SK-N-SH (cell line): ENCODE data around the gene SLC16A5. TPM values are rescaled to one million over a fixed set of nuclear protein-coding genes. Genes with fewer than 3 reads are reported as not detected.

Experiments
- CTCF ChIA-PET: fragments of 300-600, 350-600 bp; formaldehyde crosslinking; extraction: SDS; loops from one replicate; lab custom pipeline; 2021; lab: Yijun Ruan, JAX
- POLR2A ChIA-PET: fragments of 350-600 bp; sonication (Branson Sonifier 250); formaldehyde crosslinking; extraction: SDS; loops from one replicate; lab custom pipeline; 2020; ENCODE audit warnings: antibody characterized with exemption, inconsistent platforms; lab: Yijun Ruan, JAX
- DNase-seq: peaks from one replicate; pipeline ENCODE4 v3.0.0; 2012
- H2AFZ ChIP-seq: fragments of 200-600 bp; sonication (generic); 2 replicates; pipeline ENCODE4 v1.8.1; 2016; ENCODE audit warnings: antibody characterized with exemption, mild to moderate bottlenecking, low read depth
- H3F3A ChIP-seq: fragments of 200-600 bp; sonication (generic); replicated peaks from 2 replicates; pipeline ENCODE3; 2016; ENCODE audit warnings: antibody characterized with exemption, mild to moderate bottlenecking; ENCODE audit not compliant: insufficient read depth
- H3K27ac ChIP-seq, 2 experiments: fragments of 200-500 bp in 1 of 2; fragments of 200-600 bp in 1 of 2; sonication (Bioruptor generic) in 1 of 2; sonication (generic), shearing (Covaris generic) in 1 of 2; 2 replicates each; pipeline versions ENCODE4 v1.5.1 to v1.6.1; 2014 to 2016; ENCODE audit warnings: low read depth in 2 of 2, inconsistent platforms in 1 of 2, low read length in 1 of 2, mild to moderate bottlenecking in 1 of 2, mixed read lengths in 1 of 2
- H3K27me3 ChIP-seq: fragments of 200-600 bp; sonication (generic), shearing (Covaris generic); 2 replicates; pipeline ENCODE4 v1.6.1; 2016; ENCODE audit warnings: mixed run types; ENCODE audit not compliant: insufficient read depth
- H3K36me3 ChIP-seq, 2 experiments: fragments of 200-500 bp in 1 of 2; fragments of 200-600 bp in 1 of 2; sonication (Bioruptor generic) in 1 of 2; sonication (generic) in 1 of 2; replicated peaks in 1 of 2; 2 replicates each; pipeline versions ENCODE3 to v1.5.1; 2014 to 2016; ENCODE audit warnings: low read length in 1 of 2, mild to moderate bottlenecking in 1 of 2; ENCODE audit not compliant: insufficient read depth in 2 of 2, control insufficient read depth in 1 of 2
- H3K4me1 ChIP-seq, 2 experiments: fragments of 200-500 bp in 1 of 2; fragments of 200-600 bp in 1 of 2; sonication (Bioruptor generic) in 1 of 2; sonication (generic), shearing (Covaris generic) in 1 of 2; 2 replicates each; pipeline versions ENCODE4 v1.5.1 to v1.6.1; 2014 to 2016; ENCODE audit warnings: low read depth in 1 of 2, low read length in 1 of 2, mixed run types in 1 of 2; ENCODE audit not compliant: insufficient read depth in 2 of 2, control insufficient read depth in 1 of 2
- H3K4me2 ChIP-seq: fragments of 200-600 bp; sonication (generic), shearing (Covaris generic); 2 replicates; pipeline ENCODE4 v1.6.1; 2017; ENCODE audit warnings: mixed run types
- H3K4me3 ChIP-seq, 2 experiments: fragments of 200-500 bp in 1 of 2; fragments of 200-600 bp in 1 of 2; sonication (Bioruptor generic) in 1 of 2; sonication (generic), shearing (Covaris generic) in 1 of 2; 2 replicates each; pipeline versions ENCODE4 v1.5.1 to v1.8.1; 2014 to 2016; ENCODE audit warnings: low read depth in 2 of 2, inconsistent platforms in 1 of 2, low read length in 1 of 2, mild to moderate bottlenecking in 1 of 2, mixed read lengths in 1 of 2, moderate library complexity in 1 of 2
- H3K79me2 ChIP-seq: fragments of 200-600 bp; sonication (generic); 2 replicates; pipeline ENCODE4 v1.8.1; 2017; ENCODE audit warnings: mild to moderate bottlenecking; ENCODE audit not compliant: insufficient read depth
- H3K9ac ChIP-seq: fragments of 200-600 bp; sonication (generic); 2 replicates; pipeline ENCODE4 v1.6.1; 2017; ENCODE audit warnings: mixed run types
- H3K9me2 ChIP-seq: fragments of 200-600 bp; sonication (generic); 2 replicates; pipeline ENCODE4 v1.6.1; 2017; ENCODE audit warnings: mixed run types
- H3K9me3 ChIP-seq: fragments of 200-600 bp; sonication (generic); 2 replicates; pipeline ENCODE4 v1.6.1; 2017; ENCODE audit warnings: mixed run types, mild to moderate bottlenecking, moderate library complexity
- H4K20me1 ChIP-seq: fragments of 200-600 bp; sonication (generic); 2 replicates; pipeline ENCODE4 v1.6.1; 2017; ENCODE audit warnings: mild to moderate bottlenecking, mixed run types; ENCODE audit not compliant: insufficient read depth
- EZH2phosphoT487 ChIP-seq: fragments of 200-600 bp; sonication (generic); IDR thresholded peaks from 2 replicates; pipeline ENCODE4 v1.6.1; 2017; ENCODE audit warnings: low read depth, mixed run types, mild to moderate bottlenecking, antibody characterized with exemption, moderate library complexity, borderline replicate concordance
- FOSL2 ChIP-seq: IDR thresholded peaks from 2 replicates; pipeline ENCODE4 v1.4.0; 2012; ENCODE audit warnings: low read depth, mild to moderate bottlenecking, moderate library complexity, borderline replicate concordance
- FOXJ3 ChIP-seq: sonication (generic); formaldehyde crosslinking; IDR thresholded peaks from 2 replicates; pipeline ENCODE4 v1.5.1; 2020; ENCODE audit warnings: mild to moderate bottlenecking, missing genetic modification reagents
- FOXM1 ChIP-seq: IDR thresholded peaks from 2 replicates; pipeline ENCODE4 v1.4.0; 2012; ENCODE audit warnings: low read depth, mild to moderate bottlenecking
- GABPA ChIP-seq: IDR thresholded peaks from 2 replicates; pipeline ENCODE4 v1.4.0; 2012; ENCODE audit warnings: low read depth, mild to moderate bottlenecking
- JUND ChIP-seq: IDR thresholded peaks from 2 replicates; pipeline ENCODE4 v1.4.0; 2012
- MAX ChIP-seq: IDR thresholded peaks from 2 replicates; pipeline ENCODE4 v1.4.0; 2012; ENCODE audit warnings: low read depth
- MXI1 ChIP-seq: IDR thresholded peaks from 2 replicates; pipeline ENCODE4 v1.6.1; 2012; ENCODE audit warnings: mild to moderate bottlenecking, low read depth, low read length, improper control_type of control experiment
- NFIC ChIP-seq: IDR thresholded peaks from 2 replicates; pipeline ENCODE4 v1.4.0; 2012; ENCODE audit warnings: borderline replicate concordance
- NRF1 ChIP-seq: IDR thresholded peaks from 2 replicates; pipeline ENCODE4 v1.6.1; 2012; ENCODE audit warnings: low read depth, mild to moderate bottlenecking, low read length
- RAD21 ChIP-seq: IDR thresholded peaks from 2 replicates; pipeline ENCODE4 v1.6.1; 2012; ENCODE audit warnings: mild to moderate bottlenecking, low read length
- RXRA ChIP-seq: IDR thresholded peaks from 2 replicates; pipeline ENCODE4 v1.4.0; 2012; ENCODE audit warnings: low read depth, mild to moderate bottlenecking, borderline replicate concordance
- SIN3A ChIP-seq: IDR thresholded peaks from 2 replicates; pipeline ENCODE4 v1.6.1; 2012; ENCODE audit warnings: low read depth, mild to moderate bottlenecking, low read length, moderate library complexity, borderline replicate concordance
- SMC3 ChIP-seq: IDR thresholded peaks from 2 replicates; pipeline ENCODE4 v1.6.1; 2012; ENCODE audit warnings: low read depth, low read length, improper control_type of control experiment
- TCF12 ChIP-seq: IDR thresholded peaks from 2 replicates; pipeline ENCODE4 v1.4.0; 2012
- TEAD4 ChIP-seq: IDR thresholded peaks from 2 replicates; pipeline ENCODE4 v1.4.0; 2012; ENCODE audit warnings: mild to moderate bottlenecking, borderline replicate concordance; ENCODE audit not compliant: insufficient read depth
- YY1 ChIP-seq: IDR thresholded peaks from 2 replicates; pipeline ENCODE4 v1.4.0; 2012; ENCODE audit warnings: low read depth, mild to moderate bottlenecking
- WGBS: methylation state at CpG from one replicate; pipeline ENCODE4 v1.1.6; 2017; ENCODE audit warnings: low lambda C conversion rate; 5-methylcytosine and 5-hydroxymethylcytosine counted together
- polyA plus RNA-seq, 3 experiments: library from polyadenylated mRNA; depleted of rRNA; stranded (reverse); fragments of >200 nt; gene quantifications; 2 replicates each; pipeline ENCODE4 v1.2.3, GENCODE V29; 2012
- TF ChIP-seq, protein P1 (sequence below): IDR thresholded peaks from 2 replicates; pipeline ENCODE4 v1.6.1; 2012; ENCODE audit warnings: mild to moderate bottlenecking, low read depth, low read length, moderate library complexity
- TF ChIP-seq, protein P2 (sequence below): fragments of 150-350 bp; IDR thresholded peaks from 2 replicates; pipeline ENCODE4 v1.6.1; 2016; ENCODE audit warnings: mild to moderate bottlenecking, low read depth, low read length
- TF ChIP-seq, protein P3 (sequence below): IDR thresholded peaks from 2 replicates; pipeline ENCODE4; 2012

Gene SLC16A5
- polyA plus RNA-seq, 1 of the 3 experiments (the other 2 are of a cell fraction), result 0.03 TPM

DNA sequence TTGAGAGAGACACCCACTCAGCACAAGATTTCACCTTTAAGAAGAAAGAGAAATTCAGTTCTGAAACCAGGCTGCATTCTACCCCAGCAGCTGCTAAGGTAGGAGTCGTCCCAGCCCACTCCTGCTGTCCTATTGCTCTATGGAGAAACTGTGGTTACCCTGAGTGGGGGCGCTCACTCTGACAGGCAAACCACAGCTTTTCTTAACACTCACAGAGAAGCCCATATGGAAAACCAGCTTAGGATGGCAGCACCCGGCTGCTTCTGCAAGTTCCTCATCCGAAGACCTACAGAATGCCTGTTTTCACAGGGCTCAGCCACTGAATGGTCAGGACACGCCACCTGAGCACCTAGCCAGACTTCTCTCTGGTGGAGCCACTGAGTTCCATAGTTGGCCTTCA lies 48.5 kb upstream of the SLC16A5 start:
- no peak overlapping the region for H2AFZ ChIP-seq
- H3K9me2 ChIP-seq, result no peaks in the 10 kb centered on the region
- no peak for DNase-seq
- H3F3A ChIP-seq, result peaks cover 25% of the 10 kb centered on the region
- H3K27ac ChIP-seq, result no peak overlapping the region
- no peaks in the 10 kb centered on the region for H3K9me3 ChIP-seq
- ChIA-PET POLR2A (no interaction called here), CTCF (interaction anchor here (1.4 to 3.4 kb wide), 4 partner anchors 24 to 81 kb away, joined by 3 to 10 read pairs (median 6); no protein-coding TSS in a partner anchor)
- peaks cover 29 to 33% of the 10 kb centered on the region in 2 experiments for H3K36me3 ChIP-seq
- no peaks in the 10 kb centered on the region for H3K27me3 ChIP-seq
- no peak overlapping the region for H3K4me2 ChIP-seq
- no peak overlapping the region for H3K9ac ChIP-seq
- TF ChIP-seq, protein P1, sequence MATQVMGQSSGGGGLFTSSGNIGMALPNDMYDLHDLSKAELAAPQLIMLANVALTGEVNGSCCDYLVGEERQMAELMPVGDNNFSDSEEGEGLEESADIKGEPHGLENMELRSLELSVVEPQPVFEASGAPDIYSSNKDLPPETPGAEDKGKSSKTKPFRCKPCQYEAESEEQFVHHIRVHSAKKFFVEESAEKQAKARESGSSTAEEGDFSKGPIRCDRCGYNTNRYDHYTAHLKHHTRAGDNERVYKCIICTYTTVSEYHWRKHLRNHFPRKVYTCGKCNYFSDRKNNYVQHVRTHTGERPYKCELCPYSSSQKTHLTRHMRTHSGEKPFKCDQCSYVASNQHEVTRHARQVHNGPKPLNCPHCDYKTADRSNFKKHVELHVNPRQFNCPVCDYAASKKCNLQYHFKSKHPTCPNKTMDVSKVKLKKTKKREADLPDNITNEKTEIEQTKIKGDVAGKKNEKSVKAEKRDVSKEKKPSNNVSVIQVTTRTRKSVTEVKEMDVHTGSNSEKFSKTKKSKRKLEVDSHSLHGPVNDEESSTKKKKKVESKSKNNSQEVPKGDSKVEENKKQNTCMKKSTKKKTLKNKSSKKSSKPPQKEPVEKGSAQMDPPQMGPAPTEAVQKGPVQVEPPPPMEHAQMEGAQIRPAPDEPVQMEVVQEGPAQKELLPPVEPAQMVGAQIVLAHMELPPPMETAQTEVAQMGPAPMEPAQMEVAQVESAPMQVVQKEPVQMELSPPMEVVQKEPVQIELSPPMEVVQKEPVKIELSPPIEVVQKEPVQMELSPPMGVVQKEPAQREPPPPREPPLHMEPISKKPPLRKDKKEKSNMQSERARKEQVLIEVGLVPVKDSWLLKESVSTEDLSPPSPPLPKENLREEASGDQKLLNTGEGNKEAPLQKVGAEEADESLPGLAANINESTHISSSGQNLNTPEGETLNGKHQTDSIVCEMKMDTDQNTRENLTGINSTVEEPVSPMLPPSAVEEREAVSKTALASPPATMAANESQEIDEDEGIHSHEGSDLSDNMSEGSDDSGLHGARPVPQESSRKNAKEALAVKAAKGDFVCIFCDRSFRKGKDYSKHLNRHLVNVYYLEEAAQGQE, result no peak
- TF ChIP-seq RXRA (no peak), SMC3 (no peak), EZH2phosphoT487 (no peak), MXI1 (no peak), YY1 (no peak), FOXM1 (no peak), TEAD4 (no peak), SIN3A (no peak), NFIC (no peak), TCF12 (no peak), MAX (no peak), NRF1 (no peak), JUND (no peak), GABPA (no peak), FOXJ3 (no peak), RAD21 (no peak), FOSL2 (no peak)
- TF ChIP-seq, protein P2, sequence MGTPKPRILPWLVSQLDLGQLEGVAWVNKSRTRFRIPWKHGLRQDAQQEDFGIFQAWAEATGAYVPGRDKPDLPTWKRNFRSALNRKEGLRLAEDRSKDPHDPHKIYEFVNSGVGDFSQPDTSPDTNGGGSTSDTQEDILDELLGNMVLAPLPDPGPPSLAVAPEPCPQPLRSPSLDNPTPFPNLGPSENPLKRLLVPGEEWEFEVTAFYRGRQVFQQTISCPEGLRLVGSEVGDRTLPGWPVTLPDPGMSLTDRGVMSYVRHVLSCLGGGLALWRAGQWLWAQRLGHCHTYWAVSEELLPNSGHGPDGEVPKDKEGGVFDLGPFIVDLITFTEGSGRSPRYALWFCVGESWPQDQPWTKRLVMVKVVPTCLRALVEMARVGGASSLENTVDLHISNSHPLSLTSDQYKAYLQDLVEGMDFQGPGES, result no peak
- TF ChIP-seq, protein P3, sequence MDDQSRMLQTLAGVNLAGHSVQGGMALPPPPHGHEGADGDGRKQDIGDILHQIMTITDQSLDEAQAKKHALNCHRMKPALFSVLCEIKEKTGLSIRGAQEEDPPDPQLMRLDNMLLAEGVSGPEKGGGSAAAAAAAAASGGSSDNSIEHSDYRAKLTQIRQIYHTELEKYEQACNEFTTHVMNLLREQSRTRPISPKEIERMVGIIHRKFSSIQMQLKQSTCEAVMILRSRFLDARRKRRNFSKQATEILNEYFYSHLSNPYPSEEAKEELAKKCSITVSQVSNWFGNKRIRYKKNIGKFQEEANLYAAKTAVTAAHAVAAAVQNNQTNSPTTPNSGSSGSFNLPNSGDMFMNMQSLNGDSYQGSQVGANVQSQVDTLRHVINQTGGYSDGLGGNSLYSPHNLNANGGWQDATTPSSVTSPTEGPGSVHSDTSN, result no peak
- H4K20me1 ChIP-seq, result no peaks in the 10 kb centered on the region
- H3K79me2 ChIP-seq, result peaks cover 13% of the 10 kb centered on the region
- no peak overlapping the region for H3K4me3 ChIP-seq
- H3K4me1 ChIP-seq, result peaks cover 0 to 10% of the 10 kb centered on the region in 2 experiments; a peak in 1 of 4 replicates
- WGBS, result 96% methylated on average over 4 of the region's 5 CpGs
